NB4 (cell line): ENCODE data around the gene IL16.
A peak's percentile ranks its signal among the peaks of the same experiment; 100 is the strongest.

Experiments
- DNase-seq: peaks from one replicate; pipeline ENCODE4 v3.0.0; 2010; ENCODE audit warnings: low read depth
- H3K4me3 ChIP-seq: one replicate; pipeline ENCODE4 v1.5.1; 2011; ENCODE audit warnings: mild to moderate bottlenecking, low read depth, low read length, moderate library complexity
- MYC ChIP-seq: IDR thresholded peaks from 2 replicates; pipeline ENCODE4 v1.6.1; 2011; ENCODE audit warnings: low read depth, low read length
- POLR2A ChIP-seq: IDR thresholded peaks from 2 replicates; pipeline ENCODE4 v1.6.1; 2011; ENCODE audit warnings: mild to moderate bottlenecking; ENCODE audit not compliant: insufficient read length; ENCODE audit errors: extremely low read depth
- TF ChIP-seq, protein P1 (sequence below): IDR thresholded peaks from one replicate; pipeline ENCODE4 v1.5.1; 2012; ENCODE audit warnings: low read depth, low read length
- TF ChIP-seq, protein P2 (sequence below): IDR thresholded peaks from 2 replicates; pipeline ENCODE4 v1.6.1; 2011; ENCODE audit warnings: low read depth, low read length

The IL16 gene

DNA sequence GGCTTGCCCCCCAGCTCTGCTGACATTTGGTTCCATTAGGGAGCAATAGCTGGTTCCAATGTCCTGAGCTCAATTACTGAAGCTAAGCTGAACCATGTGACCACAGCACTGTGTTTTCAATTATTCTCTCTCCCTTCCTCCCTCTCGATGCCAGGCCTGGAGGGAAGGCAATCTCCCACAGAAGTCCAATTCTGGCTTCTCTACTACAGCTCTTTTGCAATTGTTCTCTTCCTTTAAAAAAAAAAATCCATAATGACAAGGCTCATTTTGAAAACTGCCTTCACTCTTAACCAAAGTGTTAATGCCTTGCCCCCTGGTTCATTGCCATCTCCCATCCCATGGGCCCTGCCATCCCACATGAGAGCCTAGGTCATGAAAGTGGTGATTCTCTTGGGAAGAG is 24.8 kb downstream of the IL16 start:
- DNase-seq, result no peak
- TF ChIP-seq, protein P1, sequence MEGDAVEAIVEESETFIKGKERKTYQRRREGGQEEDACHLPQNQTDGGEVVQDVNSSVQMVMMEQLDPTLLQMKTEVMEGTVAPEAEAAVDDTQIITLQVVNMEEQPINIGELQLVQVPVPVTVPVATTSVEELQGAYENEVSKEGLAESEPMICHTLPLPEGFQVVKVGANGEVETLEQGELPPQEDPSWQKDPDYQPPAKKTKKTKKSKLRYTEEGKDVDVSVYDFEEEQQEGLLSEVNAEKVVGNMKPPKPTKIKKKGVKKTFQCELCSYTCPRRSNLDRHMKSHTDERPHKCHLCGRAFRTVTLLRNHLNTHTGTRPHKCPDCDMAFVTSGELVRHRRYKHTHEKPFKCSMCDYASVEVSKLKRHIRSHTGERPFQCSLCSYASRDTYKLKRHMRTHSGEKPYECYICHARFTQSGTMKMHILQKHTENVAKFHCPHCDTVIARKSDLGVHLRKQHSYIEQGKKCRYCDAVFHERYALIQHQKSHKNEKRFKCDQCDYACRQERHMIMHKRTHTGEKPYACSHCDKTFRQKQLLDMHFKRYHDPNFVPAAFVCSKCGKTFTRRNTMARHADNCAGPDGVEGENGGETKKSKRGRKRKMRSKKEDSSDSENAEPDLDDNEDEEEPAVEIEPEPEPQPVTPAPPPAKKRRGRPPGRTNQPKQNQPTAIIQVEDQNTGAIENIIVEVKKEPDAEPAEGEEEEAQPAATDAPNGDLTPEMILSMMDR, result no peak
- TF ChIP-seq POLR2A (no peak), MYC (no peak)
- TF ChIP-seq, protein P2, sequence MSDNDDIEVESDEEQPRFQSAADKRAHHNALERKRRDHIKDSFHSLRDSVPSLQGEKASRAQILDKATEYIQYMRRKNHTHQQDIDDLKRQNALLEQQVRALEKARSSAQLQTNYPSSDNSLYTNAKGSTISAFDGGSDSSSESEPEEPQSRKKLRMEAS, result no peak
- H3K4me3 ChIP-seq, result no peak overlapping the region

DNA sequence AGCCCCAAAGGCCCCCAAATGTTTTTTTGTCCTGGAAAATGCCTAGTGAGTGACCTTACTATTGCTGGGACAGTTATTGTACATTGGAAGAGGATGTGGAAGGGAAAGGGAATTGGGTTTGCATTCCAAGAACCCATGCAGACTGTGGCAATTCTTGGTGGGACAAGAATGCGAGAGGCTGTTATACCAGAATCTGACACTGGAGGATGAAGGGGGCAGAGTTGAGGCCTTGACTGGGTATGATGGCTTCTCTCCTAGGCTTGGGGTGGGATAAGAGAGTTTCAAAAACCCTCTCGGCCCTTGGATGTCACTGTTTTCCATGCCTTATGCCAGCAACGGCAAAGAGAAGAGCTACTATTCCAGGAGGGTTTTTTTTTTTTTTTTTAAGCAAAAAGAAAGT is 25.3 kb downstream of the IL16 start:
- DNase-seq, result no peak
- TF ChIP-seq POLR2A, result no peak
- no peak for TF ChIP-seq MYC
- TF ChIP-seq, protein P2, result no peak
- TF ChIP-seq, protein P1, result no peak

DNA sequence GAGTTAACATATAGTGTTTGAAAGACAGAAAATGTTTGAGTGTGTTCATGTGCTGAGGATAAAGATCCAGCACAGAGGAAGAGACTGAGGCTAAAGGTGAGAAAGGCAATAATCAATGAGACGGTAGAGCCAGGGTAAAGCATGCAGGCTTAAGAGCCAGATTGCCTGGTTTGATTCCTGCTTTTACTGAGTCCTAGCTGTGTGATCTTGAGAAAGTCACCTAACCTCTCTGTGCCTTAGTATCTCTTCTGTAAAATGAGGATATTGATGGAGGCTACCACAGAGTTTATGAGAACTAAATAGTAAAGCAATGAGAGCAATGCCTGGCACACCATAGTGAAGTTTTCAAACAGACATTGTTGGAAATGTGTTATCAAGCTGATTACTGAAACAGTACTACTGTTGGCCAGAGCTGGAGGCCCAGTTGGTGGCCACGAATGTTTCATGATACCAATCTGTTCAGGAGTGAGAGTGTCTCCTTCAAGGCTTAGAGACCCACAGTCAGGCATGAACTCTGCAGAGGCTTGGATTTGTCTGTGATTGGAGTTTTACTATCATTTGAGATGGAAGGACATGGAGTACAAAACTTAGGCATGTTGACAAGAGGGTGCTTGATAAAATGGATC is 26.8 kb downstream of the IL16 start:
- H3K4me3 ChIP-seq, result no peak overlapping the region
- no peak for DNase-seq
- TF ChIP-seq POLR2A, result no peak
- TF ChIP-seq, protein P1, result no peak
- TF ChIP-seq, protein P2, result no peak
- TF ChIP-seq MYC, result no peak

More for the DNA sequence above, 25.3 kb downstream of the IL16 start:
- H3K4me3 ChIP-seq, result no peak overlapping the region

DNA sequence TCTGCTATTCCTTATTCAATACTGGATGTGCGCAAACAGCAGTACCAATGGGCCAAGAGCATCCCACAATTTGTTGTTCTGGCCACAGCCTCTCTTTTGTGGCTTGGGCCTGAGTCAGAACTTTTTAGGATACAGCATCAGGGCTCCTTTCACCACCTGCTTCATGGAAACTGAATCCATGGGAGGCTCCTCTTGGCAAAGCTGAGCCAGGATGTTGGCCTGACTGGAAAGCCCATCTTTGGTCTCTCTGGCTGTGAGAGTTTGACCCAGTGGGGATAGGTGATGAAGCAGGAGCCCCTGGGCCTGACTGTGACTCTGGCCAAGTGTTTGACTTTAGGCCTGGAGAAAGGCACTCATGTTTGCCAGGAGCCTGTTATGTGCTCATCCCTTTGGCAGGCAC is 27.6 kb downstream of the IL16 start:
- H3K4me3 ChIP-seq, result no peak overlapping the region
- TF ChIP-seq, protein P1, result no peak
- TF ChIP-seq MYC (no peak), POLR2A (no peak)
- TF ChIP-seq, protein P2, result no peak
- DNase-seq, result no peak

DNA sequence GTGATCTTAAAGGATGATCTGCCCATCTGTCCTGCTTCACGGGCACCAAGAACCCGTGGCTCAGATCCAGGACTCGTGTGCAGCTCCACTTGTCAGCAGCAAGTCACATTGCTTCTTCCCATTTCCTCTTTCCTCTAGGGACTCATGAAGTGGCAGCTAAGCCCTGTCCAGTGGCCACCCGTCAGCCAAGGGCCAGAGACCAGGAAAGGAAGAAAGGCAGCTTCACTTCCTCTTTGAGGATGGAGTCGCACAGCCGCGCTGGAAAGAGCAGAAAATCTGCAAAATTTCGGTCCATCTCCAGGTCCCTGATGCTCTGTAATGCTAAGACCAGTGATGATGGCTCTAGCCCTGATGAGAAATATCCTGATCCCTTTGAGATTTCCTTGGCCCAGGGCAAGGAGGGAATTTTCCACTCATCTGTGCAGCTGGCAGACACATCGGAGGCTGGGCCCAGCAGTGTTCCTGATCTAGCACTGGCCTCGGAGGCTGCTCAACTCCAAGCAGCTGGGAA is 28.5 kb downstream of the IL16 start:
- peak; percentile 34 for DNase-seq
- no peak overlapping the region for H3K4me3 ChIP-seq
- TF ChIP-seq, protein P1, result no peak
- TF ChIP-seq MYC, result no peak
- TF ChIP-seq, protein P2, result no peak
- TF ChIP-seq POLR2A, result no peak
